CD8-positive, alpha-beta memory T cell (primary cell): ENCODE measurements around the gene TUBGCP3. TPM values are rescaled to one million over a fixed set of nuclear protein-coding genes. Genes with fewer than 3 reads are reported as not detected.

Experiments used
- CTCF ChIA-PET: fragments of 350-600 bp; sonication (Branson Sonifier 250); formaldehyde crosslinking; loops from one replicate; lab custom pipeline; 2021; ENCODE audit warnings: antibody characterized with exemption; lab: Charles Lee
- POLR2A ChIA-PET: fragments of 350-600 bp; sonication (Branson Sonifier 250); formaldehyde crosslinking; loops from one replicate; lab custom pipeline; 2021; ENCODE audit warnings: antibody characterized with exemption; lab: Charles Lee
- DNase-seq, 5 donors: peaks; one replicate each; pipeline versions ENCODE4 v3.0.0 to v3.0.0-alpha.2; 2020 to 2022; ENCODE audit warnings: mixed read lengths in 1 of 5
- H3K27ac ChIP-seq: one replicate; pipeline ENCODE4 v1.7.0; 2013; ENCODE audit warnings: low read depth, mild to moderate bottlenecking, low read length, moderate library complexity
- H3K27me3 ChIP-seq: 2 replicates; pipeline ENCODE4 v1.7.0; 2013; ENCODE audit warnings: low read length, mild to moderate bottlenecking; ENCODE audit not compliant: insufficient read depth, poor library complexity, severe bottlenecking
- H3K36me3 ChIP-seq: 2 replicates; pipeline ENCODE4 v1.7.0; 2013; ENCODE audit warnings: mild to moderate bottlenecking, low read length, moderate library complexity; ENCODE audit not compliant: insufficient read depth
- H3K4me1 ChIP-seq: 2 replicates; pipeline ENCODE4 v1.7.0; 2013; ENCODE audit warnings: mild to moderate bottlenecking, low read length, moderate library complexity; ENCODE audit not compliant: insufficient read depth
- H3K4me3 ChIP-seq: 2 replicates; pipeline ENCODE4 v1.7.0; 2013; ENCODE audit warnings: mild to moderate bottlenecking, low read length
- H3K9me3 ChIP-seq: 2 replicates; pipeline ENCODE4 v1.7.0; 2013; ENCODE audit warnings: mild to moderate bottlenecking, low read length
- H3K27ac Mint-ChIP-seq, 8 donors: one replicate each; pipeline ENCODE4 v1.8.0; 2020 to 2021; ENCODE audit warnings: mixed read lengths in 8 of 8, mild to moderate bottlenecking in 6 of 8, inconsistent platforms in 3 of 8, moderate library complexity in 3 of 8
- H3K27me3 Mint-ChIP-seq, 2 donors: one replicate each; pipeline ENCODE4 v1.8.0; 2020 to 2021; ENCODE audit warnings: mixed read lengths in 2 of 2, mild to moderate bottlenecking in 1 of 2, moderate library complexity in 1 of 2
- H3K36me3 Mint-ChIP-seq, 3 donors: one replicate each; pipeline ENCODE4 v1.8.0; 2020 to 2021; ENCODE audit warnings: mixed read lengths in 3 of 3, inconsistent platforms in 1 of 3, mild to moderate bottlenecking in 1 of 3
- H3K4me1 Mint-ChIP-seq, 3 donors: one replicate each; pipeline ENCODE4 v1.8.0; 2020 to 2021; ENCODE audit warnings: mixed read lengths in 3 of 3, inconsistent platforms in 1 of 3, mild to moderate bottlenecking in 1 of 3
- H3K4me3 Mint-ChIP-seq, 7 donors: one replicate each; pipeline ENCODE4 v1.8.0; 2020 to 2021; ENCODE audit warnings: mixed read lengths in 7 of 7, mild to moderate bottlenecking in 6 of 7, moderate library complexity in 4 of 7, inconsistent platforms in 2 of 7
- H3K9me3 Mint-ChIP-seq, 5 donors: one replicate each; pipeline ENCODE4 v1.8.0; 2020 to 2022; ENCODE audit warnings: mixed read lengths in 5 of 5, mild to moderate bottlenecking in 3 of 5, moderate library complexity in 2 of 5, inconsistent platforms in 1 of 5
- polyA plus RNA-seq: library from polyadenylated mRNA; unstranded; fragments of 300-500 nt; fragmentation: Illumina TruSeq; gene quantifications from one replicate; pipeline ENCODE4 v1.2.3, GENCODE V29; 2021
- total RNA-seq, 2 experiments: library from RNA; stranded (reverse); gene quantifications; one replicate each; pipeline ENCODE4 v1.2.3, GENCODE V29; 2021

Gene TUBGCP3
- total and polyA plus RNA-seq, 3 experiments from 2014 or later = 16.8 to 47.0 (median 45.8) TPM

DNA sequence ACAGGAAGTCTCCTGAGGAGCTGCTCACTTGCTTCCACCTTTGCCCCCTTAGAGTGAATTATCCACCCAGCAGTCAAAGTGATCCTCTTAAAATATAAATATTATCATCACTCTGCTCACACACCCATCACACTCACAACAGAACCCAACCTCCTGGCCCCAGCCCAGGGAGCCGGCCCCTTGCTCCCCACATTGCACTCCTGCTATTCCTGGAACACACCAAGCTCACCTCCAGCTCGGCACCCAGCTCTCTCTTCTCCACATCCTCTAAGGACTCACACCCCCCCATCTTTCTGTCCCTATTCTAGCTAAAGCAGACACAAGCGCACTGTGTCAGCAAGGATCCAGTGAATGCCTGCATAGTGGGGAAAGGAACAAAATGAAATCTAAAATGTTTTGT lies 7.0 kb downstream of the TUBGCP3 start:
- H3K27ac ChIP-seq = no peak overlapping the region
- H3K9me3 Mint-ChIP-seq = peaks cover 0 to 2% (median 0%) of the 10 kb centered on the region in 5 donors
- H3K4me1 ChIP-seq = peaks cover 5% of the 10 kb centered on the region
- no peak overlapping the region for H3K4me3 ChIP-seq
- peaks cover 50 to 73% (median 65%) of the 10 kb centered on the region in 3 donors for H3K4me1 Mint-ChIP-seq
- H3K27ac Mint-ChIP-seq = peak overlapping the region in 2 of 8 donors; percentile 6 to 45
- peaks cover 0 to 2% of the 10 kb centered on the region in 2 donors for H3K27me3 Mint-ChIP-seq
- POLR2A ChIA-PET = no interaction called here
- no peak overlapping the region for H3K4me3 Mint-ChIP-seq
- DNase-seq = no peak
- CTCF ChIA-PET = no interaction called here
- peaks cover 10 to 20% (median 11%) of the 10 kb centered on the region in 3 donors for H3K36me3 Mint-ChIP-seq
- H3K9me3 ChIP-seq = no peaks in the 10 kb centered on the region
- H3K36me3 ChIP-seq = no peaks in the 10 kb centered on the region
- H3K27me3 ChIP-seq = no peaks in the 10 kb centered on the region

DNA sequence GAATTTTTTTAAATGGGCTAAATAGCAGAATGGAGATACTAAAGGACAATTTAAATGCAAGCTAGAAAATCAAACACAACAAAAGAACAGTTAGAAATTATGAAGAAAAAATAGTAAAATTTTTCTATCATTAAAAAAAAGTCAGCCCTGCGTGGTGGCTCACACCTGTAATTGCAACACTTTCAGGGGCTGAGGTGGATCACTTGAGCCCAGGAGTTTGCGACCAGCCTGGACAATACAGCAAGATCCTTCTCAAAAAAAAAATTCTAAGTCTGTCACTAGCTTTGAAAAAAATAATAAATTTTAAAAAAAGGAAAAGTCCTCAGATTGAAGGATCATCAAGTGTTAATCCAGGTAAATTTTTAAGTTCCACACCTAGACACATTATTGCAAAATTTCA lies 7.7 kb downstream of the TUBGCP3 start:
- POLR2A ChIA-PET = no interaction called here

DNA sequence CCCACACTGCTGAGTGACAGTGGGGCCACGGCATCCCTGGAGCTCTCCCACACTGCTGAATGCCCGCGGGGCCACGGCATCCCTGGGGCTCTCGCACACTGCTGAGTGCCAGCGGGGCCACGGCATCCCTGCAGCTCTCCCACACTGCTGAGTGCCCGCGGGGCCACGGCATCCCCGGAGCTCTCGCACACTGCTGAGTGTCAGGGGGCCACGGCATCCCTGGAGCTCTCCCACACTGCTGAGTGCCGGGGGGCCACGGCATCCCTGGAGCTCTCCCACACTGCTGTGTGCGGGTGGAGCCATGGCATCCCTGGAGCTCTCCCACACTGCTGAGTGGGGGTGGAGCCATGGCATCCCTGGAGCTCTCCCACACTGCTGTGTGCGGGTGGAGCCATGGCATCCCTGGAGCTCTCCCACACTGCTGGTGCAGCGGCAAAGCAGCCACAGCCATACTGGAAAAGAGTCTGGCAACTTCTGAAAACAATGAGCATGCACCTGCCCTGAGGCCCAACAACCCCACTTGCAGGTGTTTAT lies 8.6 kb downstream of the TUBGCP3 start:
- no peak overlapping the region for H3K27ac Mint-ChIP-seq
- CTCF ChIA-PET = interaction anchor here (1.5 kb wide), 1 partner anchor 11 kb away, joined by 4 read pairs; no protein-coding TSS in a partner anchor
- H3K4me1 ChIP-seq = peaks cover 20% of the 10 kb centered on the region

More for the DNA sequence above, 7.7 kb downstream of the TUBGCP3 start:
- no peaks in the 10 kb centered on the region for H3K36me3 ChIP-seq
- H3K27ac Mint-ChIP-seq = no peak overlapping the region
- H3K27ac ChIP-seq = no peak overlapping the region
- H3K36me3 Mint-ChIP-seq = peaks cover 10 to 20% (median 11%) of the 10 kb centered on the region in 3 donors
- H3K27me3 ChIP-seq = no peaks in the 10 kb centered on the region
- H3K4me3 ChIP-seq = no peak overlapping the region
- DNase-seq = no peak
- H3K27me3 Mint-ChIP-seq = peaks cover 0 to 2% of the 10 kb centered on the region in 2 donors
- H3K9me3 Mint-ChIP-seq = peaks cover 0 to 2% (median 0%) of the 10 kb centered on the region in 5 donors
- no peaks in the 10 kb centered on the region for H3K9me3 ChIP-seq
- H3K4me3 Mint-ChIP-seq = no peak overlapping the region
- peaks cover 12% of the 10 kb centered on the region for H3K4me1 ChIP-seq
- H3K4me1 Mint-ChIP-seq = peaks cover 57 to 77% (median 72%) of the 10 kb centered on the region in 3 donors
- CTCF ChIA-PET = no interaction called here

DNA sequence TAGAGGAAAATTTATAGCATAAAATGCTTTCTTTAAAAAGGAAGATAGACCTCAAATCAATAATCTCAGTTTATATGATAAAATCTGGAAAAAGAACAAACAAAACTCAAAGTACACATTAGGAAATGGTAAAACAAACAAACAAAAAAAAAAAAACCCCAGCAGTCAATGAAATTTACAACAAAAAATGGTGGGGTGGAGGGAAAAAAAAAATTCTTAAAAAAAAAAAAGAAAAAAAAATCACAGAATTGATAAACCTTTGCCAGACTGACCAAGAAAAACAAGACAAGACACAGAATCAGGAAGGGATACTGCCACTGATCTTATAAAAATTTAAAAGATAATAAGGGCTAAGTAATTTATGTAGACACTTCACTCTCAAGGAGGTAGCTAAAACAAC lies 11.2 kb downstream of the TUBGCP3 start:
- CTCF ChIA-PET = no interaction called here
- peaks cover 4 to 14% (median 11%) of the 10 kb centered on the region in 3 donors for H3K36me3 Mint-ChIP-seq
- H3K4me1 ChIP-seq = peaks cover 23% of the 10 kb centered on the region
- no peaks in the 10 kb centered on the region for H3K27me3 ChIP-seq
- POLR2A ChIA-PET = no interaction called here
- no peaks in the 10 kb centered on the region for H3K36me3 ChIP-seq
- no peak overlapping the region for H3K27ac ChIP-seq
- H3K9me3 ChIP-seq = no peaks in the 10 kb centered on the region
- peaks cover 61 to 80% (median 71%) of the 10 kb centered on the region in 3 donors for H3K4me1 Mint-ChIP-seq
- H3K27me3 Mint-ChIP-seq = peaks cover 0 to 2% of the 10 kb centered on the region in 2 donors
- no peak overlapping the region for H3K4me3 ChIP-seq
- H3K27ac Mint-ChIP-seq = peak overlapping the region in 1 of 8 donors; percentile 51
- H3K9me3 Mint-ChIP-seq = peaks cover 0 to 2% (median 0%) of the 10 kb centered on the region in 5 donors
- DNase-seq = no peak
- H3K4me3 Mint-ChIP-seq = no peak overlapping the region

More for the DNA sequence above, 8.6 kb downstream of the TUBGCP3 start:
- Histone ChIP-seq H3K36me3 (no peaks in the 10 kb centered on the region), H3K9me3 (no peaks in the 10 kb centered on the region), H3K27ac (no peak overlapping the region), H3K27me3 (no peaks in the 10 kb centered on the region), H3K4me3 (no peak overlapping the region)
- DNase-seq = no peak
- H3K4me3 Mint-ChIP-seq = no peak overlapping the region
- POLR2A ChIA-PET = no interaction called here
- H3K27me3 Mint-ChIP-seq = peaks cover 0 to 2% of the 10 kb centered on the region in 2 donors
- peaks cover 61 to 81% (median 76%) of the 10 kb centered on the region in 3 donors for H3K4me1 Mint-ChIP-seq
- peaks cover 10 to 20% (median 11%) of the 10 kb centered on the region in 3 donors for H3K36me3 Mint-ChIP-seq
- H3K9me3 Mint-ChIP-seq = peaks cover 0 to 2% (median 0%) of the 10 kb centered on the region in 5 donors

DNA sequence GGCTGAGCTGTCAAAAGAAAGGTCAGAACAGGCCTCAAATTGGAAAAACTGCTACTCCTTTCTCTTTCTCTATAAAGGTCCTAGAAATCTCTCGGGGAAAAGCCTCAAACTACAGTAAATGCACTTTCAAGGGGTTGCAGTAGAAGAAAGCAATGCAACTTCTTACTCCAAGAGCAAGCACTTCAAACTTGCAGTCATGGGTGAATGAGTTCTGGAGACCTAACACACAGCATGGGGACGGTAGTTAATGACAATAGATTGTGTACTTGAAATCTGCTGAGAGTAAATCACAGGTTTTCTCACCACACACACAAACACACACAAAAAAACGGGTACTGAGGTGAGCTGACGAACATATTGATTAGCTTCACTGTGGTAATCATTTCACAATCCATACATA lies 11.8 kb downstream of the TUBGCP3 start:
- H3K4me1 ChIP-seq = peaks cover 23% of the 10 kb centered on the region
- peaks cover 4 to 12% (median 11%) of the 10 kb centered on the region in 3 donors for H3K36me3 Mint-ChIP-seq
- peaks cover 3% of the 10 kb centered on the region for H3K36me3 ChIP-seq
- no peak overlapping the region for H3K27ac Mint-ChIP-seq
- H3K4me1 Mint-ChIP-seq = peaks cover 61 to 82% (median 70%) of the 10 kb centered on the region in 3 donors
- no peaks in the 10 kb centered on the region for H3K9me3 ChIP-seq
- POLR2A ChIA-PET = no interaction called here
- H3K4me3 Mint-ChIP-seq = no peak overlapping the region
- DNase-seq = no peak
- H3K9me3 Mint-ChIP-seq = peaks cover 0 to 2% (median 0%) of the 10 kb centered on the region in 5 donors
- peaks cover 0 to 2% of the 10 kb centered on the region in 2 donors for H3K27me3 Mint-ChIP-seq
- no peak overlapping the region for H3K27ac ChIP-seq
- no peak overlapping the region for H3K4me3 ChIP-seq
- CTCF ChIA-PET = no interaction called here
- no peaks in the 10 kb centered on the region for H3K27me3 ChIP-seq

DNA sequence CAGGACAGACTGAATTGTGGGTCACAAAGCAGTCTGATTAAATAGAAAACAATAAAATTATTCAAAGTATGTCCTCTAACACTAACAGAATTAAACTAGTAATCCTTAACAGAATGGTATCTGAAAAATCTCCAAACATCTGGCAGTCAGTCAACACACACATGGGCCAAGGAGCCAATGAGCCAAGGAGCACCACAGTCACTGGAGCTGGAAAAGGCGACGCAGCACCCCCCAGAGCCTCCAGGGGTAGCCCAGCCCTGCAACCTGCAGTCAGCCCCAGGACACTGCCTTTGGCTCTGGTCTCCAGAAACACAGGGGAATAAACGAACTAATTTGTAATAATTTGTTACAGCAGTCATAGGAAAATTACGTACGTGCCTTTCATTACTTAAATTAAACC lies 12.3 kb downstream of the TUBGCP3 start:
- H3K4me1 ChIP-seq = peaks cover 23% of the 10 kb centered on the region
- ChIA-PET CTCF (no interaction called here), POLR2A (no interaction called here)
- Mint-ChIP-seq H3K27ac (peak overlapping the region in 1 of 8 donors; percentile 49), H3K27me3 (peaks cover 0 to 2% of the 10 kb centered on the region in 2 donors), H3K36me3 (peaks cover 7 to 17% (median 11%) of the 10 kb centered on the region in 3 donors), H3K4me1 (peaks cover 60 to 82% (median 70%) of the 10 kb centered on the region in 3 donors), H3K9me3 (peaks cover 0 to 2% (median 0%) of the 10 kb centered on the region in 5 donors), H3K4me3 (peak overlapping the region in 1 of 7 donors; percentile 48)
- no peak overlapping the region for H3K27ac ChIP-seq
- peaks cover 3% of the 10 kb centered on the region for H3K36me3 ChIP-seq
- DNase-seq = no peak
- no peaks in the 10 kb centered on the region for H3K9me3 ChIP-seq
- H3K27me3 ChIP-seq = no peaks in the 10 kb centered on the region
- H3K4me3 ChIP-seq = no peak overlapping the region

DNA sequence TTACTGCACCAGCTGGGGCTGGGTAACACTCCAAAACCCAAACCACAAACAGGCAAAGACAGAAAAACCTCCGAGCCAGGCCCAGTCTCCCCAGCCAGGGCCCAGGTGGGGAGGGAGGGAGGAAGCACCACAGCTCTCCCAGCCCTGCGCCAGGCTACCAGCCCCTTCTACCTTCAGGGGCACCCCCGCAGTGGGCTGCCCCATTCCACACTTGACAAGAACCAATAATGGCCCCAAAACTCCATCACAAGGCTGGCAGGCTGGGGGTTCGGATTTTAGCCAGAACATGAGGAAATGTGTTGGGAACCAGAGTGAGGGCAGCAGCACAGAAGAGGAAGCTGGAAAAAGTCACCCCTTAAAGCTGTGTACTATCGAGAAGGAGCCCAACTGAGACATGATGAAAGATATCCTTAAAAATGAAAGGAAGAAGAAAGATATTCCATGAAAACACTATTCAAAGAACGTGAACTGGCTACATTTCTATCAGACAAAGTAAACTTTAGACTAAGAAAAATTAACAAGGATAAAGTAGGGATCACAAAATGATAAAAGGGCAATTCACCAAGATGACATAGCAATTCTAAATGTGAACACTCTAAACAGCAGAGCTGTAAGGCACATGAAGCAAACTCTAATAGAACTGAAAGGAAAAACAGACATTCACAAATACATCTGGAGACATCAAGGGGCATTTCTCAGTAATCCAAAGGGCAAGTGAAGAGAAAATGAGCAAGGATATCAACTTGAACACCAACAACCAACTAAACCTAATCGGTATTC lies 12.9 kb downstream of the TUBGCP3 start:
- H3K27me3 Mint-ChIP-seq = peaks cover 0 to 2% of the 10 kb centered on the region in 2 donors
- Histone ChIP-seq H3K27me3 (no peaks in the 10 kb centered on the region), H3K27ac (no peak overlapping the region), H3K4me3 (no peak overlapping the region), H3K4me1 (peaks cover 23% of the 10 kb centered on the region), H3K36me3 (peaks cover 3% of the 10 kb centered on the region), H3K9me3 (no peaks in the 10 kb centered on the region)
- H3K27ac Mint-ChIP-seq = peak overlapping the region in 5 of 8 donors; percentile 13 to 49 (median 34)
- peaks cover 58 to 81% (median 70%) of the 10 kb centered on the region in 3 donors for H3K4me1 Mint-ChIP-seq
- H3K4me3 Mint-ChIP-seq = peak overlapping the region in 1 of 7 donors; percentile 32
- no peak for DNase-seq
- ChIA-PET POLR2A (no interaction called here), CTCF (no interaction called here)
- H3K9me3 Mint-ChIP-seq = peaks cover 0 to 2% (median 0%) of the 10 kb centered on the region in 5 donors
- peaks cover 7 to 18% (median 11%) of the 10 kb centered on the region in 3 donors for H3K36me3 Mint-ChIP-seq
